Smooth muscle cell (in vitro differentiated cells): Measurements from ENCODE around the gene MZB1. TPM values are rescaled to one million over a fixed set of nuclear protein-coding genes. Genes with fewer than 3 reads are reported as not detected.

ENCODE experiments used
- DNase-seq: peaks from one replicate; lab custom pipeline; 2025; ENCODE audit not compliant: unreplicated experiment; lab: John Stamatoyannopoulos, UW
- H2AFZ ChIP-seq: fragments of 200-600 bp; sonication (generic); 2 replicates; pipeline ENCODE4 v1.6.0; 2016; ENCODE audit warnings: antibody characterized with exemption, low read depth, mild to moderate bottlenecking
- H3F3A ChIP-seq: fragments of 200-600 bp; sonication (generic); 2 replicates; pipeline ENCODE4 v1.6.0; 2017; ENCODE audit warnings: antibody characterized with exemption, low read depth
- H3K27ac ChIP-seq: fragments of 200-600 bp; sonication (generic); 2 replicates; pipeline ENCODE4 v1.5.1; 2016; ENCODE audit warnings: low read depth, mild to moderate bottlenecking
- H3K27me3 ChIP-seq: fragments of 200-600 bp; sonication (generic); 2 replicates; pipeline ENCODE4 v1.6.1; 2016; ENCODE audit warnings: low read depth, mild to moderate bottlenecking
- H3K36me3 ChIP-seq: fragments of 200-600 bp; sonication (generic); 2 replicates; pipeline ENCODE4 v1.5.1; 2016; ENCODE audit warnings: low read depth
- H3K4me1 ChIP-seq: fragments of 200-600 bp; sonication (generic); 2 replicates; pipeline ENCODE4 v1.5.1; 2016; ENCODE audit warnings: low read depth
- H3K4me2 ChIP-seq: fragments of 200-600 bp; sonication (generic); 2 replicates; pipeline ENCODE4 v1.6.0; 2016; ENCODE audit warnings: mild to moderate bottlenecking
- H3K4me3 ChIP-seq: fragments of 200-600 bp; sonication (generic); 2 replicates; pipeline ENCODE4 v1.5.1; 2016; ENCODE audit warnings: mild to moderate bottlenecking
- H3K79me2 ChIP-seq: fragments of 200-600 bp; sonication (generic); 2 replicates; pipeline ENCODE4 v1.6.0; 2016; ENCODE audit warnings: low read depth, mild to moderate bottlenecking
- H3K9ac ChIP-seq: fragments of 200-600 bp; sonication (generic); 2 replicates; pipeline ENCODE4 v1.6.0; 2016; ENCODE audit warnings: low read depth
- H3K9me3 ChIP-seq: fragments of 200-600 bp; sonication (generic); replicated peaks from 2 replicates; pipeline ENCODE4 v1.5.1; 2016; ENCODE audit warnings: low read depth
- H4K20me1 ChIP-seq: fragments of 200-600 bp; sonication (generic); 2 replicates; pipeline ENCODE4 v1.6.0; 2016; ENCODE audit warnings: low read depth
- CTCF ChIP-seq: fragments of 200-600 bp; sonication (generic); IDR thresholded peaks from 2 replicates; pipeline ENCODE4 v1.5.1; 2017; ENCODE audit warnings: borderline replicate concordance, mild to moderate bottlenecking, antibody characterized with exemption; ENCODE audit not compliant: insufficient read depth, poor library complexity, severe bottlenecking
- WGBS: methylation state at CpG from one replicate; pipeline ENCODE4 v1.1.7; 2016; ENCODE audit warnings: low lambda C conversion rate; 5-methylcytosine and 5-hydroxymethylcytosine counted together
- polyA plus RNA-seq: library from polyadenylated mRNA; unstranded; fragments of >200 nt; fragmentation: Nextera tagmentation; extraction: Ambion mirVana; gene quantifications from 2 replicates; pipeline ENCODE4 v1.2.1, GENCODE V29; 2016
- total RNA-seq: library from RNA; depleted of rRNA; stranded (reverse); fragments of >200 nt; gene quantifications from 2 replicates; pipeline ENCODE4 v1.2.3, GENCODE V29; 2014

The MZB1 gene
- total and polyA plus RNA-seq, 2 experiments from 2014 or later = 0.19 TPM; not detected in 1

- no peak overlapping the region for H3K4me3 ChIP-seq
- TF ChIP-seq CTCF = no peak
- peaks cover 47% of the 10 kb centered on the region for H3K79me2 ChIP-seq
- peaks cover 84% of the 10 kb centered on the region for H4K20me1 ChIP-seq
- H3K9ac ChIP-seq = no peak overlapping the region
- no peaks in the 10 kb centered on the region for H3K27me3 ChIP-seq
- peaks cover 20% of the 10 kb centered on the region for H3K36me3 ChIP-seq
- no peak overlapping the region for H2AFZ ChIP-seq
- 61% methylated on average over 2 of the region's 2 CpGs for WGBS
- no peaks in the 10 kb centered on the region for H3K4me1 ChIP-seq
- no peak for DNase-seq
- no peak overlapping the region for H3K4me2 ChIP-seq
- H3F3A ChIP-seq = no peaks in the 10 kb centered on the region
- H3K27ac ChIP-seq = peak overlapping the region; percentile 13
- no peaks in the 10 kb centered on the region for H3K9me3 ChIP-seq
Observed at GRCh38 chr5:139364466-139364865, 25.2 kb downstream of the MZB1 start.

GRCh38 chr5:139363937-139364336 lies 25.8 kb downstream of the MZB1 start:
- Histone ChIP-seq H3K27ac (peak overlapping the region; percentile 13), H3F3A (no peaks in the 10 kb centered on the region), H4K20me1 (peaks cover 89% of the 10 kb centered on the region), H3K27me3 (no peaks in the 10 kb centered on the region), H3K4me3 (no peak overlapping the region), H3K9ac (no peak overlapping the region), H3K4me2 (no peak overlapping the region), H3K4me1 (no peaks in the 10 kb centered on the region), H3K79me2 (peaks cover 52% of the 10 kb centered on the region), H3K36me3 (peaks cover 20% of the 10 kb centered on the region), H2AFZ (no peak overlapping the region), H3K9me3 (no peaks in the 10 kb centered on the region)
- DNase-seq = no peak
- 78% methylated on average over 2 of the region's 2 CpGs for WGBS
- TF ChIP-seq CTCF = no peak

GRCh38 chr5:139361835-139362429 lies 27.8 kb downstream of the MZB1 start:
- TF ChIP-seq CTCF = no peak
- H3K36me3 ChIP-seq = peaks cover 19% of the 10 kb centered on the region
- no peaks in the 10 kb centered on the region for H3K4me1 ChIP-seq
- H3K4me2 ChIP-seq = no peak overlapping the region
- H3K9me3 ChIP-seq = no peaks in the 10 kb centered on the region
- H3F3A ChIP-seq = no peaks in the 10 kb centered on the region
- peak overlapping the region; percentile 54 for H3K27ac ChIP-seq
- no peak overlapping the region for H3K9ac ChIP-seq
- no peaks in the 10 kb centered on the region for H3K27me3 ChIP-seq
- no peak overlapping the region for H3K4me3 ChIP-seq
- peaks cover 70% of the 10 kb centered on the region for H3K79me2 ChIP-seq
- H4K20me1 ChIP-seq = peaks cover 98% of the 10 kb centered on the region
- no peak overlapping the region for H2AFZ ChIP-seq
- WGBS = 76% methylated on average over 6 of the region's 6 CpGs
- DNase-seq = no peak

GRCh38 chr5:139360384-139360783 lies 29.3 kb downstream of the MZB1 start:
- no peaks in the 10 kb centered on the region for H3K9me3 ChIP-seq
- H3F3A ChIP-seq = no peaks in the 10 kb centered on the region
- H3K27me3 ChIP-seq = no peaks in the 10 kb centered on the region
- peaks cover 98% of the 10 kb centered on the region for H4K20me1 ChIP-seq
- no peak overlapping the region for H3K9ac ChIP-seq
- WGBS = 98% methylated on average over 4 of the region's 4 CpGs
- no peaks in the 10 kb centered on the region for H3K4me1 ChIP-seq
- no peak overlapping the region for H3K4me3 ChIP-seq
- H2AFZ ChIP-seq = no peak overlapping the region
- DNase-seq = no peak
- H3K36me3 ChIP-seq = peaks cover 14% of the 10 kb centered on the region
- TF ChIP-seq CTCF = no peak
- H3K4me2 ChIP-seq = no peak overlapping the region
- H3K27ac ChIP-seq = no peak overlapping the region
- peaks cover 85% of the 10 kb centered on the region for H3K79me2 ChIP-seq
